Gastroesophageal sphincter (tissue), 3 donors: ENCODE data around the gene FYCO1.

ENCODE experiments used
- CTCF ChIP-seq, 4 experiments: fragments of 200-600 bp in 2 of 4; fragments of 450-650 bp in 2 of 4; sonication (generic) in 1 of 4; IDR thresholded peaks; one replicate each; pipeline ENCODE4 v1.5.1; 2017 to 2019; ENCODE audit warnings: antibody characterized with exemption in 4 of 4, mild to moderate bottlenecking in 2 of 4, moderate library complexity in 2 of 4
- EP300 ChIP-seq: sonication (generic); formaldehyde crosslinking; IDR thresholded peaks from one replicate; pipeline ENCODE4 v1.6.1; 2017; ENCODE audit warnings: antibody characterized with exemption, mild to moderate bottlenecking
- POLR2A ChIP-seq, 2 donors: fragments of 450-650 bp; IDR thresholded peaks; one replicate each; pipeline ENCODE4 v1.6.1; 2017; ENCODE audit warnings: antibody characterized with exemption in 2 of 2, mild to moderate bottlenecking in 2 of 2, moderate library complexity in 1 of 2
- POLR2AphosphoS5 ChIP-seq: sonication (generic); formaldehyde crosslinking; IDR thresholded peaks from one replicate; pipeline ENCODE4 v1.6.1; 2017; ENCODE audit warnings: antibody characterized with exemption

DNA sequence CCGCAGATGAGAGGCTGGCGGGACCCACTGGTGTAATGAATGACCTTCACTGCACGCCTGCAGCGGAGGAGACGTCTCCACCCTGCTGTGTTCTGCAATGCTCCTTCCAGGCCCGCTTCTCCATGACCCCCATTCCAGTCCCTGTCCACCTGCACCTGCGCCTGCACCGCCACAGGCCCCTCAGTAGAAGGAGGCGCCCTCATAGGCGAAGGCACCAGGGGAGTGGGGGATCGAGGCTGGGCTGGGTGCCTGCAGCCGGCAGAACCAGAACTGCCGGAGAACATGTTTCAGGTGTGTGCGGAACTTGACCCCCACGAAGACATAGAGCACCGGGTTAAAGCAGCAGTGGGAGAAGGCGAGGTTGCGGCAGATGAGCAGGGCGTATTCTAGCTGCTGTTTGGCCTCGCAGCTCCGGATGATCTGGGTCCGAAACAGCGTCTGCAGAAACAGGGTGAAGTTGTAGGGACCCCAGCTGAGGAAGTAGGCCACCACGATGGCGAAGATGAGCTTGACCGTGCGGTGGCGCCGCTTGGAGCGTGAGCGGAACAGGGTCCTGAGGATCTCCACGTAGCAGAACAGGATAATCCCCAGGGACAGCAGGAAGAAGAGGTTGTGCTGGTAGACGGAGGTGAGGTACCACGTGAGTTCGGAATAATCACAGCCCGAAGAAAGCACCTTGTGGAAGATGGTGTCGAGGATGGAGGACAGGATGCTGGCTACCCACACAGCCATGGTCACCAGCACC lies 25.3 kb upstream of the FYCO1 start:
- TF ChIP-seq POLR2A (IDR thresholded peaks at IDR 0.05) (no peak), CTCF (IDR thresholded peaks at IDR 0.05) (no peak), EP300 (no peak), POLR2AphosphoS5 (no peak)
